TTC549 (cell line): ENCODE measurements around the gene SH3PXD2B.

Experiments
- FAIRE-seq: peaks from 2 replicates; lab custom pipeline; 2012; peaks lifted over from hg19 to GRCh38; lab: Jason Lieb, UNC

Gene SH3PXD2B

DNA sequence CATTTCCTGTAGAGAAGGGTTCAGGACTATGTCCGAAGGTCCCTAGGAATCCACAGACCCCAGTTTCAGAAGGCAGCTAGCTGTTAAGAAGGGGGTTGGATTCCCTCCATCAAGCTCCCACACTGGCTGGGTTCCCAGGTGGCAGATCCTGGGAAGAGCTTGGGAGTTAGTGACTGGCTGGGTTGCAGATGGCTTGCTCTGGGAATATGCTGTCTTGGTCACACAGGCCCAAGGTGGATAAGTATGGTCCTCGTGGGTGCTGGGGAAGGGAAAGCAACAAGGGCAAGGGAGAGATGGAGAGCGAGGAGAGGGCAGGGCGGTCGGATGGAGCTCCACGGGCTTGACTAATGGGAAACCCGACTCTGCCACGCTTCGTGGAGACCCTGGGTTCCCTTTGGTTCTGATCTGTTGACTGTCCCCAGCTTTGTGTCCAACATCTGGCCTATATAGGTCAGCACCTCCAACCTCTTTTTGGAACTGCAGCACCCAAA lies 17.4 kb downstream of the SH3PXD2B start:
- FAIRE-seq = no peak

DNA sequence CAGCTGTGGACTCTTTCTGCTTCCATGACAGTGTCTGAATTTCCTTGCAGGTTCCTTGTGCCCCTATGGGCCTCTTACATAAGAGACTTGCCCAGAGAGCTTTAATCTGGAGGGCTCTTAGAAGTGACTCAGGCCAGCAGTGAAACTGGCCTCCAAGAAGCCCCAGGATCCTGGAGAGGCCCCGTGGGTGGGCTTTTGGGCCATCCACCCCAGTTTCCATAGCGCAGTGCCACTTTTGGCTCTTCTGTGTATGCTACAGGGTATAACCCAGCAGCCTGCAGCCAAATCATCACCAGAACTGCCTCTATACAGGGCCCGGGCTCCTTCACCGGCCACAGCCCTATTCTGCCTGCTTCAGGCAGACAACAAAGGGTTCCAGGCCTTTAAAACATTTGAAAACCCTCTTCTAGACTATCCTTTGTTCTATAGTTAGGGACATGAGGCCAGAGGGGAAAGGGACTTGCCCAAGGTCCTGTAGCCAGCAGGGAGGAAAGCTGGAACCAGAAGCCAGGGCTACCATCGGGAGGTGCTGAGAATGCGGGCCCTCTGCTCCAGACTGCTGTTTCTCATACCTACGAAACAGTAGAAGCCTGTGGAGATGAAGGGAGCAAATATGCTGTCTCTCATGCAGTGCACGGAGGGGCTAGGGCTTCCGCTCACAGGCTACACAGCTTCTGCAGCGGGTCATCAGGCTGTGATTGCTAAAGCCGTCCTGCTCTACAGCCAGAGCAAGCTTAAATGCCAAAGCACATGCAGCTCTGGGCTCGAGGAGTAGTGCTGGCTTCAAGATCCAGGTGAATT lies 18.0 kb downstream of the SH3PXD2B start:
- FAIRE-seq = no peak

DNA sequence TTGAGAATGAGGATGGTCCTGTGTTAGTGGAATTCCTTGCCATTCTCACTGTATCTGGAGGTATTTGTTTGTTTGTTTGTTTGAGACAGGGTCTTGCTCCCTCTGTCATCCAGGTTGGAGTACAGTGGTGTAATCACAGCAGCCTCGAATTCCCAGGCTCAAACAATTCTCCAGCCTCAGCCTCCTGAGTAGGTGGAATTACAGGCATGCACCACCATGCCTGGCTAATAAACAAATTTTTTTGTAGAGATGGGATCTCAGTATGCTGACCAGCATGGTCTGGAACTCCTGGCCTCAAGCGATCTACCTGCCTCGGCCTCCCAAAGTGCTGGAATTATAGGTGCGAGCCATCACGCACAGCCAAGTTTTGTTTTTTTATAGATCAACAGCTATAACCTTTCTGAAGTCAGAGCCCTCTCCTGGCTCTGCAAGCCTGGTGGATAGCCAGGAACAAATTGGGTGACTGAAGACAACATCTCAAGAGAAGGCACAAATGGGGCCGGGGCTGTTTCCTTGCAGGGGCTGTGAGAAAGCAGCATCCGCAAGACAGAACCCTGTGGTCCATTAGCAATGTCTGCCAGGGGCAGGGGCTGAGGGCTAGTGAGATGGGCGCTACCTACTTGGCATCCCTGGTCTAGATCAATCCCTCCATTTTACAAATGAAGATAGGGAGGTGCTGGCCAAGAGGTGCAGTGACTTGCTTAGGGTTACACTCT lies 18.8 kb downstream of the SH3PXD2B start:
- FAIRE-seq = no peak

DNA sequence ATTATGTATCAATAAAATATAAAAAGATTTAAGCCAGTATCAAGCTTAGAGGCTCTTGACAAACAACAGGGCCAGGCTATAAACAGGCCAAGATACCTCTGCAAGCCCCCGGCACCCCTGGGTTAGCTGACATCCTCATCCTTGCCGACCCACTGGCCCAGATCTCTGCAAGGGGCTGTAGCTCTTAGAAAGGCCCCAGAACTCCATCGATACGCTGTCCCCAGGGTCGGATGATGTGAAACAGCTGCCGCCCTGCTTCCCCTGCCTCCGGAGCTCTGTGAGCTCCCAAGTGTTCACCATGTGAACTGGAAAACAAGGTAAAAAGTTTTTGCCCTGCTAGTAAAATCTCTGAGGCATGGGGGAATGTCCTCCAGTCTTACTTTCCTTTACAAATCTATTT lies 20.1 kb downstream of the SH3PXD2B start:
- FAIRE-seq = no peak

DNA sequence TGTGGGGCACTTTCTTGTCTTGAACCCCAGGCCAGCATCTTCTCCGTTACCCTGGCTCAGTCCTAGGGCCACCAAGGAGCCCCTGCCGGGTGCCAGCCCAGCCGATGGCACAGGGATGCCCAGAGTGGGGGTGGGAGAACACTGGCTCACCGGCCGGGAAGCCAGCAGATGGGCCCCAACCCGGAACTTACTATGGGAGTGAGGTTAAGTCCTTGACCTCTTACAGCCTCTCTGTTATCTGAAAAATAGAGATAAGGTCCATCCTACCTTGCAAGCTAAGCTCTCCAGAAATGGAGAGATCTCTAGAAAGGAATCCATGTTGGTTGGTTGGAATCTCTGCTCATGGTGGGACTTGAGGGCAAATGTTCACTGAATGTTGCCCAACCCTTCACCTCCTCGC lies 20.8 kb downstream of the SH3PXD2B start:
- FAIRE-seq = no peak

DNA sequence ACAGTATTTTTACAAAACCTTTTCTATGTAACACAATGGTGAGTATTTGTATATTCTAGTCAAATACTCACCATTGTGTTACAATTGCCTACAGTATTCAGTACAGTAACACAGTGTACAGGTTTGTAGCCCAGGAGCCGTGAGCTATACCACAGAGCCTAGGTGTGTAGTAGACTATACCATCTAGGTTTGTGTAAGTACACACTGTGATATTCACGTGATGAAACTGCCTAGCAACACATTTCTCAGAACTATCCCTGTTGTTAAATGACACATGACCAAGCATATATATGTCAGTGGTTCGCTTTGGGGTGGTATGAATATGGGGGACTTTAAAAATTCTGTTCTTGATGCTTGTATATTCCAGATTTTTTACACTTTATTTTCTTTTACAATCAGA lies 21.3 kb downstream of the SH3PXD2B start:
- FAIRE-seq = no peak

DNA sequence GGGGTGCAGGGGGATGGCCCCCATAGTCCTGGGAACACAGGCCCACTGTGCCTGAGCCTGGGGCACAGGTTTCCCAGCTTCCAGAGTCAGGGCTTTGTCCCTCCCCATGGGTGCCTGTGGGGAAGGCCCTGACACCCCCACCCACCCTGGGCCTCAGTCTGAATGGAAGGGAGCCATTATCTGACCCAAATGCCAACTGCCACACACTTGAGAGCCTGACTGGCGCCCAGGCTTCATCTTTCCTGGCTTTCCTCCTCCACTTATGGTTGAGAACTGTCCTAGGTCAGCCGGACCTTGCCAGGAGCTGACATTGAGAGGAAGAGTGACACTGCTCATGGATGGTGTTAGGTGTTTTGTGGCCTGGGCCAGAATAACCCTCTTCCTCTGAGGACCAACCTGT lies 24.0 kb downstream of the SH3PXD2B start:
- FAIRE-seq = no peak

DNA sequence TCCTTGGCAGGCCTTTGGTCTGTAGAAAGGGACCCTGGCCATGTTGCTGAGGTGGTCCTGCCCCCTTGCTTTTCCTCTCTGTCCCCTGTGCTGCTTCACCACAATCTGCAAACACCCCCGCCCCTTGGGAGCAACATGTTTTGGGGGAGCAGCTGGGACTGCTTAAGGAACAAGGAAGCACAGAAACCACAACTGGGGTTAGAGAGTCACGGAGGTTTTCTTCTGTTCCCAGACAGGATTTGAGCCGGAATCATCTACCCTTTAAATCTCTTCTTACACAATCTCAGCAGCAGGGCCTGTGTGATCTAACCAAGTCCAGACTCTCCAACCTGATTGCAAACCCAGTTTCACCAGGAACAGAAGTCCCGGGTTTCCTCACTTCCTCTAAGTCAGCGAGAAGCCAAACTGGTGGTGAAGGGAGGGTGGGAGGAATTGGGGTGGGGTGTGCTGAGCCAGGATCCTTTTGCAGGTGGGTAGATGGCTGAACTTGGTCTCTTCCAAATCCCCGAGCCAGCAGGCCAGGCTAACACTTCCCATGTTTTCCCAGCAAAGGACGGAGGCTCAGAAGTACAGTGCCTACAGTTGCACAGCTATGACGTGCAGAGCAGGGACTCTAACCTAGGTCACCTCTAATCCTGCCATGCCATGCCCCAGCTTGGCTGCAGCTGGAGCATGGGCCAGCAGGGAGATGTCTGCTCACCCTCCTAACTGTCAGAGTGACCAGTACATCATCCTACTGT lies 25.0 kb downstream of the SH3PXD2B start:
- no peak for FAIRE-seq

DNA sequence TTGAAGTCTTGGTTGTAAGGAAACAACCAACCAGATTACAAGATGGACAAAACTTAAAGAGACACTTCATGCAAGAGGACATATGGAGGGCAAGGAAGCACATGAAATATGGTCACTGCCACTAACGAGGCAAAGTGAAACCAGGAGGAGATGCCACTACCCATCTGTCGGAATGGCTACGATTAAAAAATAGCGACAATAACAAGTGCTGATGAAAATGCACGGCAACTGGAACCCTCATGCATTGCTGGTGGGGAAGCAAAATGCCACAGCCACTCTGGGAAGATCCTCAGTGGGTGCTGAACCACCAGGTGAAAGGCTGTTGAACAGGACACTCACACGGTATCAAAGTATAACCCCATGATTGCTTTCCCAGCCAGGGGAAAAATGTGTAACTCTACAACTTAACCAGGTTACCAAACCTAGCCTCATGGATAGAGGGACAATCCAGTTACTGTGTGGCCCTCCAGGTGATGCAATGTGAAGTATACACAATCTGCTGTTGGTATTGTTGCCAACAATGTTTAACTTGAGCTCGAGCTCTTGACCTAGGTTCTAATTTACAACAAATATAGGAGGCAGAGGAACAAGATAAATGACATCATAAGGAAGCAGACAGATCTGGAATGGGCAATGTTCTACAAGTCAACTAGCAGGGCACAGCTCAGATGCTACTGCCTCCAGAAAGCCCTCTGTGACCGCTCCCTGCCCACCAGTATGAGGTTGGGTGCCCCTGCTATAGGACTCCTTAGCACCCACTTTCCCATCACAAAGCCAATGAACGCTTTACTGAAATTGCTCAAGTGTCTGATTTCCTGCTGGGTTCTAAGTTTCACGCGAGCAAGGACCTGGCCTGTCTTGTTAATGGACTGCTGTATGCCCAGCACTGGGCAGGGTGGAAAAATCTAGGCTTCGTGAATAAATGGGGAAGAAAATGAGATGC lies 25.8 kb downstream of the SH3PXD2B start:
- no peak for FAIRE-seq

DNA sequence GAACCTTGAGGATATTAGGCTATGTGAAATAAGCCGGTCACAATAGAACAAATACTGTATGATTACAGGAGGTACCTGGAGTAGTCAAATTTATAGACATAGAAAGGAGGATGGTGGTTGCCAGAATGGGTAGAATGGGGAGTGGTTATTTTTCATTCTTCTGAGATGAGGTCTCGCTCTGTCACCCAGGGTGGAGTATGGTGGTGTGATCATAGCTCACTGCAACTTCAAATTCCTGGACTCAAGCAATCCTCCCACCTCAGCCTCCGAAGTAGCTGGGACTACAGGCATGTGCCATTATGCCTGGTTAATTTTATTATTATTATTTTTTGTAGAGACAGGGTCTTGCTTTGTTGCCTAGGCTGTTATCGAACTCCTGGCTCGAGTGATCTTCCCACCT lies 27.1 kb downstream of the SH3PXD2B start:
- no peak for FAIRE-seq

DNA sequence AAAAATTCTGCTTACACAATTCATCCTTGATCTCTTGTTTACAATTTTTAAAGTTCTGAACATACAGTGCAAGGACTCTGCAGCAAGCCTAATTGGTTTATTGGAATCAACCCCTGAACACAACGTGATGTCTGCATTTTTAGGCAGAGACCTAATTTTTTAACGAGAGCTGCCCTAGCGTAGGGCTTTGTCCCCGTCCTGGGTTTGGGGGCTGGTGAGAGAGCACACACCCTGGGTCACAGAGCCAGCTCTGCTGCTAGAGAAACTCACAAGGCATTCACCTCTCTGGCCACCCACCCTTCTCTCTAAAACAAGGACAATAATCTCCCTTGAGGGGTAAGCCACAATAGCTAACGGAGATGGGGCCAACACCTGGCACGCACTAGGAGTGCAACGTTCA lies 28.2 kb downstream of the SH3PXD2B start:
- no peak for FAIRE-seq

DNA sequence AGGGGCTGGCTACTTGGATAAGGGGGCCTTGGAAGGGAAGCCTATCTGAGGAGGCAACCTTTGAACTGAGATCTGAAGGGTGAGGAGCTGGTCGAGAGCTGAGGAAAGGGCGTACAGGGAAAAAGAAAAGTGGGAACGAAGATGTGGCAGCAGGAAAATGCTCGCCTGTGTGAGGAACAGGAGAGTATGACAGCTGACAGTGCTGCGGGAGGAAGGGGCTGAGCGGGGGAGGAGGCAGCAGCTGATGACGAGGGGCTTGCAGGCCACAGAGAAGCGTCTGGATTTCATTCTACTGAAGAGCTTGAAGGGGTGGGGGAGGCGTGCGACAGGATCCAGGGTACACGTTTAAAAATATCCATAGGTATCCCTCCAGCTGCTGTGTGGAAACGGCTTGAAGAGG lies 28.9 kb downstream of the SH3PXD2B start:
- no peak for FAIRE-seq

DNA sequence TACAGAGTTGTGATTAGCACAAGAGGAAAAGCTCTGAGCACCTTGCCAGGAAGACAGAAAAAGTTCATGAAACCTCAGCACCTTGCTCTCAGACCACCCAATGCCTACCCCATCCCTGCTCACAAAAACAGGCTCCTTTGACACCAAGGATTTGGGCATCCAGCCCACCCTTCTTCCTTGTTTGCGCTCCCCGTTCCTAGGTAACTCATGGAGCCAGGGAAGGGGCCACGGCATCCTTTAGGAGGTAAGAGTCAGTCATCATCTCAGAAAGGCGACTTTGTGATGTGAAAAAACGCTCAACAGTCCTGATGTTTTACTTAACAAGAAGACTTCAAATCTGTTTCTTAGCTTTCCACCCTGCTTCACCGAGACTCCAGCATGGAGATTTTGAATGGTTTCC lies 29.5 kb downstream of the SH3PXD2B start:
- no peak for FAIRE-seq

DNA sequence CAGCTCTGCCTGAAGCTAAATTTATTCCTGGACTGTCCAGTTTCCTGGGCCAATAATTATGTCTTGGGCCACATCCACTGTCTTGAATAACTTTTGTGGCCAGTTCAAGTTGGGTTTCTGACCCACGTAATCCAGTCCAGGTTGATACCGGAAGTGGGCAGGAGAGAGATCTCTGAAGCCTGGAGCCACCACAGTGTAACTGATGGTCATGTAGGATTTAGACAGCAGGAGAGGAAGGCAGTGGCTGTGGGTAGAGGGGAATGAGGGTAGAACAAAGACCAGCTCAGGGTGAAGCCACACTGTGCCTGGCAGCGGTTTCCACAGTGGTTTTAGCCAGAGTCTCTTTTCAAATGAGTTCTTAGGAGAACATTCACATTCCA lies 30.2 kb downstream of the SH3PXD2B start:
- no peak for FAIRE-seq

DNA sequence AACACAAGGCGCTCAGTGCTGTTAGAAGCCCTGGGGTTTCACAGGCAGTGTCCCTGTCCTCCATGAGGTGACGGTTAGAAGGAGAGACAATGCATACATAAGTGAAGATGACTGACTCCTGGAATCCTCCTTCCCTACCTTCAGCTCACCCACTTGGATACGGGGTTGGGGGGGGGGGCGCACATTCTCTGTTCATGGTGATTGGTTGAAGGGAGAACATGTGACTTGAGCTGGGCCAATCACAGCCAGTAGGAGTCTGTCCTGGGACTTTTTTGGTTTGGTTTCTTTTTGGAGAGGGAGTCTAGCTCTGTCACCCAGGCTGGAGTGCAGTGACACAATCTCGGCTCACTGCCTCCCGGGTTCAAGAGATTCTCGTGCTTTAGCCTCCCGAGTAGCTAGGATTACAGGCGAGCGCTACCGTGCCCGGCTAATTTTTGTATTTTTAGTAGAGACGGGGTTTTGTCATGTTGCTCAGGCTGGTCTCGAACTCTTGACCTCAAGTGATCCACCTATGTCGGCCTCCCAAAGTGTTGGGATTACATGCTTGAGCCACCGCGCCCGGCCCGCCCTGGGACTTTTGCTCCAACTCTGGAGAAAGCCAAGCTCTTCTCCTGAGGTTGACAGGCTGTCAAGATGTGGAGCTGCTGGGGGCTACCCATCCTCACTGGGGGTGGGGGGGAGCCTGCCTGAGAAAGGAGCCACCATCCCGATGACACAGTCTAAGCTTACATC lies 30.8 kb downstream of the SH3PXD2B start:
- FAIRE-seq = no peak

DNA sequence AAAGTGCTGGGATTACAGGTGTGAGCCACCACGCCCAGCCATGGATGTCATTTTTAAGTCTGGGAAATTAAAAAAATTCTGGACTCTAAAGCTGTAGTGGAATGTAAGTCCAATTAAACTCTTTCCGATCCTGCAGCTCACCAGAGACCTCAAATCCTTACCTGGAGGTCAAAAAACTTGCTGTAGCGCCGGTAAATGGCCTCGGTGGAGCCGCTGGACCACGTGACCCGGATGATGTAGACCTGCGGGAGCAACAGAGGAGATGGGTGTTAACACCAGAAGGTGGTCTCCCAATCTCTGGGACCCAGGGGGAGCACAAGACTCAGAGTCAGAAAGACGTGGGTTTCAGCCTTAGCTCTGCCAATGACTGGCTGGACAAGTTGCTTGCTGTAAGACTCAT lies 32.1 kb downstream of the SH3PXD2B start:
- no peak for FAIRE-seq

DNA sequence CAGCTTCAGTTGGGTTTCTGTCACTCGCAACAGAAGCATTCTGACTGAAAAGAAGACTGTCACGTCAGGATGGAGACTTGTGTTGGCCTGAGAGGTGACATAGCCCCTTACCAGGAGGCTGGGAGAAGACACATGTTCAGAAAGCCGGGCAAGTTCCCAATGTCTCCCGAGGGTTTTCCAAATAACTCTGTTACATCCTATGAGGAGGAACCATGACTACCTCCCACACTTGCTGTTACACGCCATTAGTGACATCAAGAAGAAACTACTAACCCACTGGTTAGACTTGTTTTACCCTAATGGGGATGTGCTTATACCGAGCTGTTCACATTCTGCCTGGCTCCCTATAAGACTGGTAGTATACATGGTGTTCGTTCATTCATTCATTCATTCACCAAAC lies 33.3 kb downstream of the SH3PXD2B start:
- no peak for FAIRE-seq

DNA sequence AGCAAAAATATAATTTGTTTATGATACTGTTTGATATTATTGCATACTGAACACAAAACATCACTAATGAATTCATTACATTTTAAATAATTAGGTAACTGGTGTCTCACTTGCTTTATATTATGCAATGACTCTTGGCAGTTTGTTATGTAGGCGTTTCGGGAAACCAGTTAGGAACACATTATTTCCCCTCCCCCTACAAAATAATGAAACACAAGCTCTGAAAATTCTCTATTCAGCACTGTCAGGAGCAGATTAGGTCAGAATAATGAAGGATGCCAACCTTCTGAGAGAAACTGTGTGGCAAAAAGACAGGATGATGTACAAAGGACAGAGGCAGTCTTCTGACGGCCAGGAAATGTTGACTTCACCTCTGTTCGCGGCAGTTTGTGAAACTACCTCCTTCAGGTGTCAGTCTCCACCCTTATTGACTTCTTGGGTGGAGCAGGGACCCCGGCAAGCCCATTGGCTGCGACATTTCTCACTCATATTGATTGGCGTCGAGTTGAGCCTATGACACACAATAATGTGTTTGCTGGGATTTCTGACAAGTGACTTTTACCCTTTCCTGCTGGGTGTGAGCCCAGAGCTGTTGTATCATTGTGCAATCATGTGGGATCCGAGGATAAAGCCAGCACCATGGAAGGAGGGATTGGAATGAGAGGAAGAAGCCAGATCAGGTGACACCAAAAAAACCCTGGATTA lies 33.9 kb downstream of the SH3PXD2B start:
- no peak for FAIRE-seq

DNA sequence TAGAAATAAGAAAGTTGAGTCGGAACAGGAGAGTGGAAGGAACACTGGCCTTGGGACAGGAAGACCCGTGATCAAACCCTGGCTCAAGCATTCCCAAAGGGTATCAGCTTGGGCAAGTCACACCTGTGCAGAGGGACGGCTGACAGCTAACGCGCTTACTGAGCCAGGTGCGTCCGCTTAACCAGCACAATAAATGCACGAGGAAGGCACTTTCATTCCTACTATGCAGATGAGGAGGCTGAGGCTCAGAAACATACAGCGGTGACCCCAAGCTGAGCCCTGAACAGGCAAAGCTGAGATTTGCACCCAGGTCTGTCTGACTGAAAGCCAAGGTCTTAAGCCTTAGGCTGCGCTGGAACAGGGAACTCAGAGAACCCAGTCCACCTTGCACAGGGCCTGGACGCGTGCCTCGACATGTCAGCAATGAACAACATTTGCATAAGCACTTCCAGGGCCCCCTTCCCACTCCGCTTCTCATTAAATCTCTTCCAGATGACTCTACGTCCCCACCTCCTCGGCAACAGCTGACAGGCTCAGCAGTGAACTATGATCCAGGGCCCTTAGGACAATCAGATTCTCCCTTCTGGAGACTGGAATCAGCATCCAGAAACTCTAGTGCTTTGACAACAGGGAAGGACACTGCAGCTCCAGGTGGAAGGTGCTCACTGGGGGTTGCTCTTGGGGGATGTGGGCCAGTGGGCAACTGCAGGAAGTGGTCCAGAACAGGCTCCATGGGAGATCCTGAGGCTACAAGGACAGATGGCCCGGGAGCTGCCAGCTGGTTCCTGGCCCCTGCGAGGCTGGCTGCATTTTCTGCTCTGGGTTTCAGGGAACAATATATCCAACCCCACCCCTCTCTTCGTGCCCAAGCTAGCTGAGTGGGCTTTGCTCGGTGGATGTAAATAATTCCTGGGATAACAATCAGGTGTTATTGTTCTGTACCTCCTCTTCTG lies 35.2 kb downstream of the SH3PXD2B start:
- no peak for FAIRE-seq
